ENCODE measurements around the gene DOHH.
A peak's percentile ranks its signal among the peaks of the same experiment; 100 is the strongest.

- TF ChIP-seq, protein P1, sequence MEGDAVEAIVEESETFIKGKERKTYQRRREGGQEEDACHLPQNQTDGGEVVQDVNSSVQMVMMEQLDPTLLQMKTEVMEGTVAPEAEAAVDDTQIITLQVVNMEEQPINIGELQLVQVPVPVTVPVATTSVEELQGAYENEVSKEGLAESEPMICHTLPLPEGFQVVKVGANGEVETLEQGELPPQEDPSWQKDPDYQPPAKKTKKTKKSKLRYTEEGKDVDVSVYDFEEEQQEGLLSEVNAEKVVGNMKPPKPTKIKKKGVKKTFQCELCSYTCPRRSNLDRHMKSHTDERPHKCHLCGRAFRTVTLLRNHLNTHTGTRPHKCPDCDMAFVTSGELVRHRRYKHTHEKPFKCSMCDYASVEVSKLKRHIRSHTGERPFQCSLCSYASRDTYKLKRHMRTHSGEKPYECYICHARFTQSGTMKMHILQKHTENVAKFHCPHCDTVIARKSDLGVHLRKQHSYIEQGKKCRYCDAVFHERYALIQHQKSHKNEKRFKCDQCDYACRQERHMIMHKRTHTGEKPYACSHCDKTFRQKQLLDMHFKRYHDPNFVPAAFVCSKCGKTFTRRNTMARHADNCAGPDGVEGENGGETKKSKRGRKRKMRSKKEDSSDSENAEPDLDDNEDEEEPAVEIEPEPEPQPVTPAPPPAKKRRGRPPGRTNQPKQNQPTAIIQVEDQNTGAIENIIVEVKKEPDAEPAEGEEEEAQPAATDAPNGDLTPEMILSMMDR (conservative IDR thresholded peaks at IDR 0.05; ENCODE audit: low read depth in 2 of 2): peak; percentile 28 to 66
- TF ChIP-seq ZNF114 (CRISPR knock-in tag; IDR thresholded peaks at IDR 0.05) (no peak), POLR2AphosphoS5 (IDR thresholded peaks at IDR 0.05; ENCODE audit: low read depth) (no peak), CREB1 (CRISPR knock-in tag; IDR thresholded peaks at IDR 0.05; ENCODE audit: low read depth) (no peak), ETS1 (IDR thresholded peaks at IDR 0.05) (no peak), REST (IDR thresholded peaks at IDR 0.05; ENCODE audit: unreplicated experiment) (no peak), JUNB (IDR thresholded peaks at IDR 0.05; ENCODE audit: unreplicated experiment) (no peak)
These were observed 10.3 kb upstream of the DOHH start for GRCh38 chr19:3510727-3511126.
